GM12873 (cell line): ENCODE results near the gene C2orf76.

Experiments
- CTCF ChIP-seq: IDR thresholded peaks from 2 replicates; pipeline ENCODE4 v1.5.1; 2012; ENCODE audit warnings: low read depth, mild to moderate bottlenecking, moderate library complexity, low read length, control low read depth; ENCODE audit not compliant: insufficient read depth; ENCODE audit errors: missing control alignments

Gene C2orf76

GRCh38 chr2:119326938-119327337 is 39.7 kb downstream of the C2orf76 start:
- TF ChIP-seq CTCF: no peak

- no peak for TF ChIP-seq CTCF
These were observed 41.9 kb downstream of the C2orf76 start for GRCh38 chr2:119324685-119325270.

- no peak for TF ChIP-seq CTCF
These were observed 43.2 kb downstream of the C2orf76 start for GRCh38 chr2:119323459-119323858.

GRCh38 chr2:119319593-119319992 is 47.0 kb downstream of the C2orf76 start:
- no peak for TF ChIP-seq CTCF

GRCh38 chr2:119317554-119317953 is 49.1 kb downstream of the C2orf76 start:
- no peak for TF ChIP-seq CTCF

- no peak for TF ChIP-seq CTCF
These were observed 50.6 kb downstream of the C2orf76 start for GRCh38 chr2:119316066-119316465.

GRCh38 chr2:119315241-119315925 is 51.3 kb downstream of the C2orf76 start:
- TF ChIP-seq CTCF: no peak
